Measurements from ENCODE around the gene CNTN1.

Gene CNTN1

GRCh38 chr12:41092115-41092514 lies 399.9 kb downstream of the CNTN1 start:
- TF ChIP-seq CTCF (IDR thresholded peaks at IDR 0.05; ENCODE audit: insufficient read depth, low read depth, low read length, missing control alignments) = no peak
- DNase-seq (ENCODE audit: low read depth) = no peak
- H3K4me3 ChIP-seq (ENCODE audit: low read depth, low read length) = no peak overlapping the region

- no peak for TF ChIP-seq CTCF (IDR thresholded peaks at IDR 0.05; ENCODE audit: insufficient read depth, low read depth, low read length, missing control alignments)
- DNase-seq (ENCODE audit: low read depth) = no peak
- no peak overlapping the region for H3K4me3 ChIP-seq (ENCODE audit: low read depth, low read length)
Observed at GRCh38 chr12:41096797-41097196, 404.6 kb downstream of the CNTN1 start.

- no peak overlapping the region for H3K4me3 ChIP-seq (ENCODE audit: low read depth, low read length)
- TF ChIP-seq CTCF (IDR thresholded peaks at IDR 0.05; ENCODE audit: insufficient read depth, low read depth, low read length, missing control alignments) = no peak
- no peak for DNase-seq (ENCODE audit: low read depth)
Observed at GRCh38 chr12:41100572-41100971, 408.3 kb downstream of the CNTN1 start.

GRCh38 chr12:41101806-41102205 lies 409.6 kb downstream of the CNTN1 start:
- TF ChIP-seq CTCF (IDR thresholded peaks at IDR 0.05; ENCODE audit: insufficient read depth, low read depth, low read length, missing control alignments) = no peak
- no peak for DNase-seq (ENCODE audit: low read depth)
- H3K4me3 ChIP-seq (ENCODE audit: low read depth, low read length) = no peak overlapping the region

GRCh38 chr12:41103614-41104013 lies 411.4 kb downstream of the CNTN1 start:
- no peak for DNase-seq (ENCODE audit: low read depth)
- H3K4me3 ChIP-seq (ENCODE audit: low read depth, low read length) = no peak overlapping the region
- no peak for TF ChIP-seq CTCF (IDR thresholded peaks at IDR 0.05; ENCODE audit: insufficient read depth, low read depth, low read length, missing control alignments)

GRCh38 chr12:41106315-41106714 lies 414.1 kb downstream of the CNTN1 start:
- H3K4me3 ChIP-seq (ENCODE audit: low read depth, low read length) = no peak overlapping the region
- no peak for DNase-seq (ENCODE audit: low read depth)
- TF ChIP-seq CTCF (IDR thresholded peaks at IDR 0.05; ENCODE audit: insufficient read depth, low read depth, low read length, missing control alignments) = no peak

- no peak for DNase-seq (ENCODE audit: low read depth)
- no peak overlapping the region for H3K4me3 ChIP-seq (ENCODE audit: low read depth, low read length)
- no peak for TF ChIP-seq CTCF (IDR thresholded peaks at IDR 0.05; ENCODE audit: insufficient read depth, low read depth, low read length, missing control alignments)
Observed at GRCh38 chr12:41108032-41108431, 415.8 kb downstream of the CNTN1 start.
